ENCODE data around the gene TSPEAR. TPM values are rescaled to one million over a fixed set of nuclear protein-coding genes. Genes with fewer than 3 reads are reported as not detected.

TSPEAR gene
- polyA plus RNA-seq, 1 experiment, result not detected

- peaks cover 31% of the 10 kb centered on the region for H3K27me3 ChIP-seq (ENCODE audit: control insufficient read depth, insufficient read depth, low read length)
- no peak for DNase-seq (ENCODE audit: low read depth)
- POLR2A ChIA-PET, result no interaction called here
Observed at GRCh38 chr21:44702973-44703730, 8.2 kb downstream of the TSPEAR start.

GRCh38 chr21:44702111-44702972 is 9.0 kb downstream of the TSPEAR start:
- Histone ChIP-seq H3K36me3 (ENCODE audit: control insufficient read depth, insufficient read depth, low read length) (no peaks in the 10 kb centered on the region), H3K27me3 (ENCODE audit: control insufficient read depth, insufficient read depth, low read length) (peaks cover 28% of the 10 kb centered on the region), H3K4me3 (ENCODE audit: low read depth, low read length) (no peak overlapping the region)
- DNase-seq (ENCODE audit: low read depth), result no peak
- CTCF ChIA-PET, result no interaction called here
- POLR2A ChIA-PET, result no interaction called here
- TF ChIP-seq CTCF (IDR thresholded peaks at IDR 0.05; ENCODE audit: insufficient read depth, low read depth, low read length), result no peak

More at GRCh38 chr21:44702973-44703730, 8.2 kb downstream of the TSPEAR start:
- no peak for TF ChIP-seq CTCF (IDR thresholded peaks at IDR 0.05; ENCODE audit: insufficient read depth, low read depth, low read length)
- CTCF ChIA-PET, result no interaction called here
- Histone ChIP-seq H3K4me3 (ENCODE audit: low read depth, low read length) (no peak overlapping the region), H3K36me3 (ENCODE audit: control insufficient read depth, insufficient read depth, low read length) (no peaks in the 10 kb centered on the region)

GRCh38 chr21:44701541-44701940 is 9.8 kb downstream of the TSPEAR start:
- DNase-seq (ENCODE audit: low read depth), result no peak
- H3K27me3 ChIP-seq (ENCODE audit: control insufficient read depth, insufficient read depth, low read length), result peaks cover 27% of the 10 kb centered on the region
- no peak overlapping the region for H3K4me3 ChIP-seq (ENCODE audit: low read depth, low read length)
- H3K36me3 ChIP-seq (ENCODE audit: control insufficient read depth, insufficient read depth, low read length), result no peaks in the 10 kb centered on the region
- POLR2A ChIA-PET, result no interaction called here
- no peak for TF ChIP-seq CTCF (IDR thresholded peaks at IDR 0.05; ENCODE audit: insufficient read depth, low read depth, low read length)
- CTCF ChIA-PET, result interaction anchor here (0.7 kb wide), 1 partner anchor 9 kb away, joined by 3 read pairs; no protein-coding TSS in a partner anchor

- no peak for TF ChIP-seq CTCF (IDR thresholded peaks at IDR 0.05; ENCODE audit: insufficient read depth, low read depth, low read length)
- H3K27me3 ChIP-seq (ENCODE audit: control insufficient read depth, insufficient read depth, low read length), result peaks cover 24% of the 10 kb centered on the region
- ChIA-PET CTCF (interaction anchor here (0.7 kb wide), 1 partner anchor 9 kb away, joined by 3 read pairs; no protein-coding TSS in a partner anchor), POLR2A (no interaction called here)
- no peak overlapping the region for H3K4me3 ChIP-seq (ENCODE audit: low read depth, low read length)
- no peak for DNase-seq (ENCODE audit: low read depth)
- H3K36me3 ChIP-seq (ENCODE audit: control insufficient read depth, insufficient read depth, low read length), result no peaks in the 10 kb centered on the region
Observed at GRCh38 chr21:44701023-44701400, 10.4 kb downstream of the TSPEAR start.

Data from BJ (cell line).